ENCODE measurements around the gene KRTAP2-2.

KRTAP2-2 gene

GRCh38 chr17:41026715-41027471 is 28.1 kb downstream of the KRTAP2-2 start, which contains the start of gene KRTAP1-5:
KRTAP1-5 (minus strand) TSS chr17:41027208; CDS start chr17:41027155, 53 bp downstream.
- in situ Hi-C loops (cut with HindIII; ENCODE audit: low sequenced_read_pairs): no loop called here

GRCh38 chr17:41024697-41025096 is 30.3 kb downstream of the KRTAP2-2 start:
- in situ Hi-C loops (cut with HindIII; ENCODE audit: low sequenced_read_pairs): no loop called here

DNA sequence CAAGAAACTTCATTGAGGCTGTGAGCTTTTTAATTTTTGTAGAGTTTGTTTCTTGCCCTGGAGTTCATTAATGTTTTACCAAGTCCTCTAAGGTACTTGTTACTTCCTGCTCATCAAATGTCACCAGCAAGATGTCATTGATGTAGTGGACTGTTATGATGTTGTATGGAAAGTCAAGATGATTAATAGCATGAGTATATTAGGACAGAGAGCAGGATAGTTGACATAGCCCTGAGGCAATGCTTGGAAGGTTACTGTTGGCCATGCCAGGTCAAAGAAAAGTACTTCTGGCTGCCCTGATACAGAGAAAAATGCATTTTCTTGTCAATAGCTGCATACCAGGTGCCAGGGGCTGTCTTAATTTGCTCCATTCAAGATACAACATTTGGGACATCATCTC is 34.7 kb downstream of the KRTAP2-2 start:
- in situ Hi-C loops (cut with HindIII; ENCODE audit: low sequenced_read_pairs): no loop called here

GRCh38 chr17:41019415-41019814 is 35.6 kb downstream of the KRTAP2-2 start:
- in situ Hi-C loops (cut with HindIII; ENCODE audit: low sequenced_read_pairs): loop anchor here (5.0 kb wide), 1 partner anchor 38 kb away; the partner anchor contains the start of gene KRTAP2-2

GRCh38 chr17:41018541-41018940 is 36.5 kb downstream of the KRTAP2-2 start:
- in situ Hi-C loops (cut with HindIII; ENCODE audit: low sequenced_read_pairs): loop anchor here (5.0 kb wide), 1 partner anchor 39 kb away; the partner anchor contains the start of gene KRTAP2-2

GRCh38 chr17:41016578-41017215 is 38.3 kb downstream of the KRTAP2-2 start:
- in situ Hi-C loops (cut with HindIII; ENCODE audit: low sequenced_read_pairs): loop anchor here (5.0 kb wide), 1 partner anchor 41 kb away; the partner anchor contains the start of gene KRTAP2-2

GRCh38 chr17:41015454-41015853 is 39.6 kb downstream of the KRTAP2-2 start:
- in situ Hi-C loops (cut with HindIII; ENCODE audit: low sequenced_read_pairs): loop anchor here (5.0 kb wide), 1 partner anchor 42 kb away; the partner anchor contains the start of gene KRTAP2-2

DNA sequence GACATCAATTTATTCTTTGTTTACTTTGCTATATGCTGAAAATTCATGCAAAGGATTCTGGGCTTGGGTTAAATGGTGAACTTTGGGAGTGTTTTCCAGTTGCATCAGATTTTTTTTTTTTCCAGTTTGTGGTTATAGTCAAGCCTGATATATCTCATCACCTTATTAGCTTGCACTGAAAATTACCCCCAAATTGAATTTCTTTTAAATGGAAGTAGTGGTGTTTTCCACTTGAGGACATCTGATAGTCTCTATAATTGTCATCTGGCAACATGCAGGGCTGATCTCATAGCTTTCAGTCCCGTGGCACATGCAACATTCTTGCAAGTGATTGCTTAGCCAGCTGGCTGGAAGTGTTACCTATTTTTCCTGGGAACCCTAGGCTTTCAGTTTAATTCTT is 41.4 kb downstream of the KRTAP2-2 start:
- in situ Hi-C loops (cut with HindIII; ENCODE audit: low sequenced_read_pairs): no loop called here

DNA sequence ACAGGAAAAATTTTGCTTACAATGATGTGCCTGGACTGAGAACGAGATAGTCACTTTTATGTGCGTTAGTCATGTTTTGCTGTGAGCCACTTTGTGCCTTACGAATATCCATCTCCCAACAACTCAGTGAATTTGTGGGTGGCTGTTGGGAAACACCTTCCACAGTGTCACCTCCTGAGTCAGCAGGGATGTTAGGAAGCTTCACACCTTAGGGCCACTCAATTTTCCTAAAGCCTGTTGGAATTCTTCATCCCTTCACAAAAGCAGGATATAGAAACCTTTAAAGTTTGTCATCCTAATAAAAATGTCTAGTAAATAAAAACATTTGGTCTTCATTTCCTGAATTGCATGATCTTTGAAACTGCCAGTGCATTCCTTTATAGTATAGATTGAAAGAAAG is 41.8 kb downstream of the KRTAP2-2 start:
- in situ Hi-C loops (cut with HindIII; ENCODE audit: low sequenced_read_pairs): no loop called here

DNA sequence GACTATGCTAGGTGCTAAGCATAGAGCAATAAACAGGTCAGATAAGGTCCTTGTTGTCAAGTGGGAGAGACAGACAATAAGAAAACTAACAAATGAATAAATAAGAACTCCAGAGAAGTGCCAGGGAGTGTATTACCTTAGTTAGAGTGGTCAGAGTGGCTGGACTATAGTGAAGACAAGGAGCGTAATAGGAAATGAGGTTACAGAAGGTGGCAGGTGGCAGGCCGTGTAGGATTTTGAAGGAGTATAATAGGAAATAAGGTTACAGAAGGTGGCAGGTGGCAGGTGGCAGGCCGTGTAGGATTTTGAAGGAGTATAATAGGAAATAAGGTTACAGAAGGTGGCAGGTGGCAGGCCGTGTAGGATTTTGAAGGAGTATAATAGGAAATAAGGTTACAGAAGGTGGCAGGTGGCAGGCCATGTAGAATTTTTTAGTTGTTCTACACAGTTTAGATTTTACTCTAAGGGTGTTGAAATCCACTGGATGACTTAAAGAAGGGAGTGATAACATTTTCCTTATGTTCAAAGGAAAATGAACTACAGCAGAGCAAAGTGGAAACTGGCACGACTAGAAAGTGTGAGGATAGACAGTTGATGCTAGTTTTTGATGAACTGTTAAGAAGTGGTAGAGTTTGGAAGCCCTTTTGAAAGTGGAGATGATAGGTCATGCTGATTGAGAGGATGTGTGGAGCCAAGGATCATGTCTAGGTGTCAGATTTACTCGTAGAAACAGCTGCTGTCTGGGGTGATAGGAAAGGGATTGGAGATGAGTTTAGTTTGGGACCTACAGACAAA is 42.5 kb downstream of the KRTAP2-2 start:
- in situ Hi-C loops (cut with HindIII; ENCODE audit: low sequenced_read_pairs): no loop called here

DNA sequence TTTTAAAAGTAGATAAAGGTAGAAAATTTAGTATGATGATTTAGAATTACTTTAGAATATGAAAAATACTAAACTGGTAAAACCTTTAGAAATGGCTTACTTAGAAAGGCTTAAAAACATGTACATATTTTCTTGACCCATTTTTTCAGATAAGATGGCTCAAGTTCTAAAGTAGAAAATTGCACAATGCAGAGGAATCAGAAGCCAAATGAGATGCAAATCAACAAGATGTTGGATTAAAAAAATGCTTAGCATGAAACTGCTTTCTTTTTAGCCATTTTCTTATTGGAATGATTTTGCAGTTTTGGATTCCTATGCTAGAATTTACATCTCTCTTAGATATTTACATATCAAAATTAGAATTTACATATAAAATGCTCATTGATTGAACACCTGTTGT is 44.6 kb downstream of the KRTAP2-2 start:
- in situ Hi-C loops (cut with HindIII; ENCODE audit: low sequenced_read_pairs): no loop called here

DNA sequence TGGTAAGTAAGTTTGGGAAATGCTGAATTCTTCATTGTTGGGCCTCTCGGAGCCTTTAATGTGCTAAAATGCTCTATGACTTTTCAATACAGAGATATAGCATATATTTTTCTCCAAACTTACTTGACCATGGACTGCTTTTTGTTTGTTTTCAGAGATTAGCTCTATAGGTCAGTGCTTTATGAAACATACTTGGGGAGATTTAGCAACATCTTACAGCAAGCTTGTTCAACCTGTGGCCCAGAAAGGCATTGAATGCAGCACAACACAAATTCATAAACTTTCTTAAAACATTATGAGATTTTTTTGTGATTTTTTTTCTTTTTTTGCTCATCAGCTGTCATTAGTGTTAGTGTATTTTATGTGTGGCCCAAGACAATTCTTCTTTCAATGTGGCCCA is 45.1 kb downstream of the KRTAP2-2 start:
- in situ Hi-C loops (cut with HindIII; ENCODE audit: low sequenced_read_pairs): no loop called here

DNA sequence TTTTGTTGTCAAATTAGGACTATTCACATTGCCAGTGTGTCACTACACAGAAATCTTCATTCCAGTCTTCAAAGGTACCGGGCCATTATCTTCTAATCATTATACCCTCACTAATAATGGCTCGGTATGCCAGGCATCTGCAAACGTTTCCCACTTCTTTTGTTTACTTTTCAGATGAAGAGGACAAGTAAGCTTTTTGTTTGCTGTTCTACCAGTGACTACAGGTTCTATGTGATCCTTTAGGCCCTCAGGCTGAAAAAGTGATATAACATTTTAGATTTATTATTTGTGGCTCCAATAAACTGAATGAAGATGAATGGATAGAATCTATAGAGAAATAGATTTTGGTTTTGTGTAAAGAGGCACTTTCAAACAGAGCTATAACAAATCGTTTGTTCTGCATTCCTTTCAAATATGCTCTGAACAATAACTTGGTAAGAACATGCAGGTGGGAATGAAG is 45.7 kb downstream of the KRTAP2-2 start:
- in situ Hi-C loops (cut with HindIII; ENCODE audit: low sequenced_read_pairs): no loop called here

GRCh38 chr17:41008811-41009210 is 46.2 kb downstream of the KRTAP2-2 start, which contains the start of gene KRTAP3-1:
KRTAP3-1 (minus strand) TSS chr17:41009128; CDS start chr17:41009074, 54 bp downstream.
- in situ Hi-C loops (cut with HindIII; ENCODE audit: low sequenced_read_pairs): no loop called here

Measured in DLD1 (cell line).